Stimulated activated CD4-positive, alpha-beta T cell treated with anti-CD3 and anti-CD28 coated beads, Interleukin-12 subunit alpha, Interleukin-12 subunit beta, amount 100 ng/mL, for 24 hours (primary cell): Measurements from ENCODE around the gene SAMD11.

Experiments used
- DNase-seq, 2 experiments: peaks; one replicate each; pipeline ENCODE4 v3.0.0-alpha.2; 2020; ENCODE audit warnings: low read depth in 2 of 2

Gene SAMD11

DNA sequence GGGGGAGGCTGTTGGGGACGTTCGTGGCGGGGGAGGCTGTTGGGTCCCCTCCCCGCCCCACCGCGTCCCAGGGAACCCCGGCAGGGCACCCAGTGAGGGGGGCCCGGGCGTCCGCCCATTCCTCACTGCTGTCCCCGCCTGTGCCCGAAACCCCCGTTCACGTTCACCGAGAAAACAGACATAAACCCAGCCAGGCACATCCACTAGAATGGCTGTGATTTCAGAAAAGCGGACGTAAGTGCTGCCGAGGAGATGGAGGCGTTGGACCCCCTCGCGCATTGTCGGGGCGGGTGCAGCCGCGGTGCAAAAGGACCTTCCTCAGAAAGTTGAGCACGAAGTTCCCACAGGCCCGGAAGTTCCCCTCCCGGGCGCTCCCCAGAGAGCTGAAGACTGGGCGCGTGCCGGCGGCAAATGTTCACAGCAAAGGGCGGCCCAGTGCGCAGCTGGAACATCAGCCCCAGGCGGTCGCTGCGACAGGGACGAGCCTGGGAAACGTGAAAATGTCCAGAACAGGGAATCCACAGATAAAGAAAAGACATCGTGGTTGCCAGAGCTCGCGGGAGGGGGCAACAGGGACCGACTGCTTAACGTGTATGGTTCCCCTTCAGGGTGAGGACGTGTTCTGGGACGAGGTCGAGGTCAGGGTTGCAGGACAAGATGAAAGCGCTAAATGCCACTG, 18.5 kb upstream of the SAMD11 start:
- no peak for DNase-seq

DNA sequence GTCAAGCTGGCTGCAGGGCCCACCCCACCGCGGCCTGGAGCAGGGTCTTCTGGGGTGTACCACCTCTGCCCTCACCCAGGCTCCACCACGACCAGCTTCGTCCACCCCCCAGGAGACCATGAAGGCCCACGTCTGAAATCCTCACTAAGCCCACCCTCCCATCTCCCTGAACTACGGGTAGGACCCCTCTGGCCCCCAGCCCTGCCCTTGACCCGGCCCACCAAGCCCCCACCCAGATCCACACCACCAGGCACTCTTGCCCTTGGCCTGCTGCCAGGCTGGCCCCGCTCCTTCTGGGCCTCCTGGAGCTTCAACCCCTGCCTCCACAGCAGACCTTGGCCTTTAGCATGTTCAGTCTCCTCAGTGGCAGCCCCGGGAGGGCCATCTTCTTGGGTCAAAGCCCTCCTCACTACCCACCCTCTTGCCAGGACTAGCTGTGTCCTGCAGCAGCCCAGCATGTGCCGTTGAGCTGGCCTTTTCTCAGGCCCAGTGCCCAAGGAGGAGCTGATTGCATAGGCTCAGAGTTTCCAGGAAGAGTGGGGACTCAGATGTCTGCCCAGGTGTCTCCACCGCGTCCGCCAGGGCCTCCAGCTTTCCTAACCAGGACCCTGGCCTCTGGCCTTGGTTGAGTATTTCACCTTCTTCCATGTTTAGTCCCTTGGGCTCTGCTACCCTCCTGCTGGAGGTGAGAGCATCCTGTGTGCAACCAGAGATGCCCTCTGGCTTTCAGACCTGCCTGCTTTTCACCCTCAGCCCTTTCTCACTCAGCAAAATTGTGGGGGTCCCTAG, 17.7 kb upstream of the SAMD11 start:
- no peak for DNase-seq

DNA sequence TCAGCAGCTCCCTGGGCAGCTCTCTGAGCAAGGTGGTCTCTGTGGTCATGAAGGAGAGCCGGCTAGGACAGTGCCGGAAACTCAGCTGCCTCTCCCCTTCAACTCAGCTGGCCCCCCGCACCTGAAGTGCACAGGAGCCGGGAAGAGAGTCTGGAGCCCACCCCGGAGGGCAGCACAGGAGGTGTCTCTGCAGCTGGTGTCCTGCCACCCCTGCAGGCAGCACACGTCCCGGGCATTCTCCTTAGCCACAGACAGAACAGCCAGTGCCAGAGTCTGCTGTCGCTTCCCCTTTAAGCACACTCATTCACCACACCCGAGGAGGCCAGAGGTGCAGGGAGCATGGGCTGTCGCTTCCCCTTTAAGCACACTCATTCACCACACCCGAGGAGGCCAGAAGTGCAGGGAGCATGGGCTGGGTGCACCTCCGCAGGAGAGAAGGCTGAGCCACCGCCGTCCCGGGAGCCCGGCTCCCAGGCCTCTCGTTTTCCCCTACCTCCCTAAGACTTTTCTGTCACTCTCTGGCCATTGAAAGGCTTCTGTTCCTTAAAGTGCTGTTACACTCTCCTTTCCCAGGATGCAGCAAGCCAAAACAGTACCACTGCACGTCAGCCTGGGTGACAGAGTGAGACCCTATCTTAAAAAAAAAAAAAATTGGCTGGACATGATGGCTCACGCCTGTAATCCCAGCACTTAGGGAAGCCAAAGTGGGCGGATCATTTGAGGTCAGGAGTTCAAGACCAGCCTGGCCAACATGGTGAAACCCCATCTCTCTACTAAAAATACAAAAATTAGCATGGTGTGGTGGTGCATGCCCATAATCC, 16.9 kb upstream of the SAMD11 start:
- DNase-seq, result no peak

DNA sequence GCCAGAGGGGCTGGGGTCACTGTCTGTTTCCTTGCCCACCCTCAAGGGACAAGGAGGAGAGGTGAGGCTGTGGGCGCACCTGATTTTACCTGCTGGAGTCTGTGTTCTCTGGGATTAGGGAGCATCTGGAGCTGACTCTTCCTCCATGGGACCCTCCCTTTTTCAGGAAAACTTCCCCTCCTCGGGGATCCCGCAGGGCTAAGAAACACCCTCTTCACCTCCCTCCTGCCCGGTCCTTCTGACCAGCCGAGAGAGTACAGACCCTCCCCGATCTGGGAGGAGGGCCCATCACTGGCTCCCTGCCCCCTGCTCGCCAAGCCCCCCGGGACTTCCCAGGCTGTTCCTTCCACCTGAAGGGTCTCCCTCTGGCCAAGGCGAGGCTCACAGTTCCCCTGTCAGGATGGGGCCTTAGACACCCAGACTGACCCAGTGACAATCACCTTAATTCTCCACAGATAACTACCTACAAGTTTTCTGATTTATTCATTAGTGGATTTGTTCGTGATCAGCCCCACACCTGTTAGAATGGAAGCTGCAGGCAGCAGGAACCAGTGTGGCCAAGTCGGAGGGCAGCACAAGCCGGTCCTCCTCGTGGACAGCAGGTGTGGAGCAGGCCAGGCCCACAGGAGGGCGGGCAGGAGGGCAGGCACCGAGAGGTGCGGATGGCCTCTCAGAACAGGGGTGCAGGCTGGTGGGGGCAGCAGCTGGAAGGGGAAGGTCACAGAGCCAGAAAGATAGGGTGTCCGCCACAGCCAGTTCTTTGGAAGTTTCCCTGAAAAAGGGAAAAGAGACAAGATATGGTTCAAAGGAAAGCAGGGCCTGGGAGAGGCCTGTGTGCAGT, 15.9 kb upstream of the SAMD11 start:
- DNase-seq, result no peak

DNA sequence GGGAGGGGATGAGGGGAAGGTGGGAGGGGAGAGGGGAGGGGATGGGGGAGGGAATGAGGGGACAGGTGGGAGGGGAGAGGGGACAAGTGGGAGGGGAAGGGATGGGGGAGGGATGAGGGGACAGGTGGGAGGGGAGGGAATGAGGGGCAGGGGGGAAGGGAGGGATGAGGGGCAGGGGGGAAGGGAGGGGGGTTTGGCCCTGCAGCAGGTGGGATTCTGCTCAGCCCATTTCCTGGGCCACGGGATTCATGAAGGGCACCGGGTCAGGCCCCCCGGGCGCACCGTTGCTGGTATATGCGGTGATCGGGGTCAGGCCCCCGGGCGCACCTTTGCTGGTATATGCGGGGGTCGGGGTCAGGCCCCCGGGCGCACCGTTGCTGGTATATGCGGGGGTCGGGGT, 15.1 kb upstream of the SAMD11 start:
- no peak for DNase-seq

DNA sequence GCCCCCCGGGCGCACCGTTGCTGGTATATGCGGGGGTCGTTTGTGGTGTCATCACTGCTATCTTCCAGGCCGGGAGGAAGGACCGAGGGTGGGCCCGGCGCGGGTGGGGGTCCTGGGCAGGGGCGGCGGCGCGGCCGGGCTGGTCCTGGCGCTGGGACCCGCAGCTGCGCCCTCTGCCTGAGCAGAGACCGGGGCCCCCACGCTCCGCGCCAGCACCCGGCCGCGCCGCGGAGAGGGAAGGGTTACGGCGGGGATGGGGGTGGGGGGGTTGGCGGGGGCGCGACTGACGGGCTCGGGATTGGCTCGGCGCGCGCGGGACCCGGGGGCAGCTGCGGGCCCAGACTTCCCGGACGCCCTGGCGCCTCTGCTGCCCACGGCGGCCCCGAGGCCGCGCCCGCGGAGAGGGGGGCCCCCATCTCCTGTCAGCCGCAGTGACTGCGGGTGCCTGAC, 13.8 kb upstream of the SAMD11 start:
- DNase-seq, result no peak

DNA sequence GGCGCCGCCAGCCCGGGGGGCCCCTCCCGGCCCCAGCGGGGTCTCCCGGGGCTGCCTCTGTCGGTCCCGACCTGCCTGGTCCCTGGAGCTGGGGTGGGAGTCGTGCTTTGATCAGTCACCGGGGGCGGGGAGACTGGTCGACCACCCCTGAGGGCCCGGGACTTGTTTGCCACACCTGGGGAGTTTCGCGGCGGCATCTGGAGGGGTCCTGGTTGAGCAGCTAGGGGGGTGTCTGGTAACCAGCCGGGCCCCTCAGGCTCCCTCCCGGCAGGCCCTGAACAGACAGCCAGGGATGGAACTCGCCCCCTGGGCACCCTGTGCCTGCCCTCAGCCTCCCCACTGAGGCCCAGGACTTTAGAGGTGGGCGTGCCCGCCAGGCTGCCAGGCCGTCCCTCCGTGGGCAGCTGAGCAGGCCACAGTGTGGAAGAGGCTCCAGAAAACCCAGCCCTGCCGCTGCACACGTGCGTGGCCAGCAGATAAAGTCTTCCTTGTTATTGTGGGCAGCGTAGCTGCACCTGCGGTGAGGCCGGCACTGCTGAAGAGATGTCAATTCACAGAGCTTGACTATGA, 13.3 kb upstream of the SAMD11 start:
- no peak for DNase-seq

DNA sequence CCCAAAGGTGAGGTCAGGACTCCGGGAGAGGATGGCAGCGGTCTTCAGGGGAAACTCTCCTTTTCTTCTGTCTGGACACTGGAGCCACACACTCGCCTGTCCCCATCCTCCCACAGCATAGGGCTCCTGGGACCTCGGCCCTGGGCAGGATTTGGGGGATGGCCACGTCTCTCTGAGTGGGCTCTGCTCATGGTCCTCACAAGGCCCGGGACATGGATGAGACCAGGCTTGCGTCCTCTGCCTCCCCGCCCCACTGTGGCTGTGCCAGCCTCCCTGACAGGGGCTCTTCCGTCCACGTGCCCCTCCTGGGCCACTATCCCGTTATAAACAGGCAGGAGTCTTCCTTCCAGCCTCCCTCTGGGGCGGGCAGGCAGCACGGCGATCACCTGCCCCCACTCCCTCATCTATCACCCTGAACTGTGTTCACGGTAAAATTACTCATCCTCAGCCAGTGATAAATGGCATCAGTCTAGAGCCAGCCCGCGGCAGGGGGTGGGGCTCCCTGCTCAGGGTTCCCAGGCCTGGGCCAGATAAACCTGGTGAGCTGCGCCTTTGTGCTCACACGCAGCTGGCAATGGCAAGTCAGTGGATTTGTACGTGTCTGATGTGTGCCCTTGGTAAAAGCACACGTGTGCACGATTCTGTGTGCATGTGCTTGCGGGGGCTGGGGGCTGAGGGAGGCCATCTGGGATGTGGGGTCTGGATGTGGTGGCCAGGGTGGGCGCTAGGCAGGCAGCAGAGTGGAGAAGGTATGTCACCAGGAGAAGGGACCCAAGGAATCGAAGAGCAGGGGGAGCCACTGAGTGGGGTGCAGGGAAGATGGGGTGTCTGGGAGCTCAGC, 12.6 kb upstream of the SAMD11 start:
- no peak for DNase-seq

DNA sequence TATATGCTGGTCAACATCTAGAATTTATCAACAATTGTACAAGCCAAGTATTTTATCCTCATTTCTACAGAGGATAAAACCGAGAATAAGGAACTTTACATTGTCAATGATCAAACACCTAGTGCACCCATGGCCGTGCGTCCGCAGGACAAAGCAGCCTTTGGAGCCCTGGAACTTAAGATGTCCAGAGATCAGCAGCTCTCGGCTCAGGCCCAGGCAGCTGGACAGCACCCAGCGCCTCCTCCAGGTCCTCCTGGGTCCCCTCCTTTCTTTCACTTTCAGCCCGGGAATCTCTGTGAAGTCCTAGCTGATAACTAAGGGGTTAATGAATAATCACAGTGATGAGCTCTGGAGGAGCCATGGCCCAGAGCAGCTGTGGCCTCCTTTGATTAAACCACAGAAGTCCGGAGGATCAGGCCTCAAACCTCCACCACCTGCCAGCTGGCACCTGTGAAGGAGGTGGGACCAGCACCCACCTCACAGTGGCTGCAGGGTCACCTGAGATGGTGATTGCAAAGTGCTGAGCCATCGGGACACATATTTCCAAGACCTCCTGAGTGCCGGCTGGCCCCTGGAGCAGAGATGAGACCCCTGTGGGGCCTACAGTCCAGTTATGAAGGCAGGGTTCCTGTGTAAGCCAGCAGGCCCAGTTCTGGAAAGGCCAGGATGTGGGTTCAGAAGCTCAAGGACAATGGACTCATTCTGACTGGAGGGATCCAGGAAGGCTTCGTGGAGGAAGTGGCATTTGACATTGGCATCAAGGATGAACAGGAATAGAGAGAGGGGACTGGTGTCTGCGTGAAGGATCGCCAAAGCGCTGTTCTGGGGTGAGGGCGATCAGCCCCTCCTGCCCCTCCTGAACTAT, 11.6 kb upstream of the SAMD11 start:
- no peak for DNase-seq

DNA sequence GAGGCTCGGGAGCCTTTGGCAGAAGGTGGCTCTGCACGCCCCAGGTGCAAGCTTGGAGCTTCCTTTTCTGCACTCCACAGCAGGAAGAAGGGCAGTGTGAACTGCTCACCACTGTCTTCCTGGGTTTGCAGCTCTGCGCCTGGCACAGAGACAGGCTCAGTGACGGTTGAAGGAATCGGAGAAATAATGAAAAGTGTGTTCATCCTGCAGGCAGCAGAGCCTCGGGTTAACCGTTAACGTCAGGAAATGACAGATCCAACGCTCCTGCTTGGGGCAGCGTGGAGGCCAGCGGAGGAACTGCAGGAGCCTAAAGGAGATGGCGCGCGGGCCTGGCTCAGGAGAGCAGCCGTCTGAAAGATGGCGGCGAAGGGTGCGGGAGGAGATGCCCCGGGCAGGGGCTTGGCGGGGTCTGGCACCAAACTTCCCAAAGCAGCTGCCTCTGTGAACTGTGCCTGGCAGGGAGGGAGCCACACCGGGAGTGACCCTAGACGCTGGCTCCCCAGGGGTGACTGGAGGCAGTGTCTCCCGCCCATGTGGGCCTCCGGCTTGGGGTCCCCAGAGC, 10.9 kb upstream of the SAMD11 start:
- no peak for DNase-seq

DNA sequence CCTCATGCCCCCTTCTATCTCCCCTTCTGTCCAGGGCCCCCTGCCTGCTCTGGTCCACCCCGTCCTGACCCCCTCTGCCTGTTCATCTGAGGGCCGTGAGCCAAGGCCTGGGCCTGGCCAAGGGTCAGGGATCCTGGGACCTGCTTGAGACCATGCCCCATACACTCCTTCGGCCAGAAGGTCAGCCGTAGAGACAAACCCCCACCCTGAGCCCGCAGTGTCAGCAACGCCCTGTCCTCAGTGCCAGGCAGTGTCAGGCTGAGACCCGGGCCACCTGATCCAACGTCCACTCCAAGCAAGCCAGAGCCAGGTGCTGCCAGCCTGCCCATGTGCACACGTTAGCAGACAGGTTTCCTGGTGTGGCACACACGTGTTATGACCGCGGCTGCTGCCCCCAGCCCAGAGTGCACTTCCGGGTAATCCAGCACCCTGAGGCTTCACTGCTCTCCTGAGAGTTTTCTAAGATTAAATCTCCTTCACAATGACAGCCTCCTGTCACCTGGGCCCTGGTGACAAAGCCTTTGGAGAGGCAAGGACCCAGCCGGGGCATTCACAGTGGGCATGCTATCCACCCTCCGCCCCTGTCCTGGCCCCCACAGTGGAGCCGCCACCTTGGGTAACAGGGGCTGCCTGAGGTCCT, 10.1 kb upstream of the SAMD11 start:
- DNase-seq, result no peak

DNA sequence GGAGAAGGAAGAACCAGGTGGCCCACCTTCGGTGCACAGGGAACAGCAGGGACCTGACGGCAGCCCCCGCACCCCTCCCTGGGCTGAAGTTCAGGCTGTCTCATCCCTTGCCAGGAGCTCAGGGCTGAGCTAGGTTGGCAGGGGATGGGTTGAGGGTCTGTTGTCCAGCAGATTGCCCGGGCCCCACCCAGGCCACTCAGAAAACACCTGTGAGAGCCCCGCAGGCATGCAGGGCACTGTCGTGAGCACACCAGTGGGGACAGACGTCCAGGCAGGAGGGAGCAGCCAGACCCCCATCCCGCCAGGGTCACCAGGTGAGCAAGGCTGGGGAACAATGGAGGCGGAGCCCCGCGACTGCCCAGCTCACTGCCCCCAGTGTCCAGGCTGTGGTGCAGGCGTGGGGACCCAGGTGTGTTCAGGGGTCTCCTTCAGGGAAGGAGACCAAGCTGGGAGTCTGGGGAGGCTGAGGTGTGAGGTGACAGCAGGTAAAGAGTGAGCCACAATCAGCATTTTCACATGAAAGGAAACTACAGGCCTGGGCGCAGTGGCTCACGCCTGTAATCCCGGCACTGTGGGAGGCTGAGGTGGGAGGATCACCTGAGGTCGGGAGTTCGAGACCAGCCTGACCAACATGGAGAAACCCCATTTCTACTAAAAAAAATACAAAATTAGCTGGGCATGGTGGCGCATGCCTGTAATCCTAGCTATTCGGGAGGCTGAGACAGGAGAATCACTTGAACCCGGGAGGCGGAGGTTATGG, 9.4 kb upstream of the SAMD11 start:
- no peak for DNase-seq

DNA sequence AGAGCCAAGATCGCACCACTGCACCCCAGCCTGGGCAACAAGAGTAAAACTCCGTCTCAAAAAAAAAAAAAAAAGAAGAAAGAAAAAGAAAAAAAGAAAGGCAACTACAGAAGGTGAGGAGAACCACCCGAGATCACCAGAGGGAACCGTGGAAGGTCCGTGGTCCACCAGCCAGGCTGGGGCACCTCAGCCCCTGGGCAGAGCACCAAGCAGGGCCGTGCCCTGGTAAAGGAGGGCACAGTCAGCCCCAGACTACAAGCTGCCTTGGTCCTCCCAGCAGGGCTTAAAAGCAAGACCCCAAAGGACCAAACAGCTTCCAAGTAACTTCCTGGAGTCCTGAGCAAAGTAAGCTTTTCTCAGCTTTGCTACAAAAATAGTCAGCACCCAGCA, 8.8 kb upstream of the SAMD11 start:
- DNase-seq, result no peak

DNA sequence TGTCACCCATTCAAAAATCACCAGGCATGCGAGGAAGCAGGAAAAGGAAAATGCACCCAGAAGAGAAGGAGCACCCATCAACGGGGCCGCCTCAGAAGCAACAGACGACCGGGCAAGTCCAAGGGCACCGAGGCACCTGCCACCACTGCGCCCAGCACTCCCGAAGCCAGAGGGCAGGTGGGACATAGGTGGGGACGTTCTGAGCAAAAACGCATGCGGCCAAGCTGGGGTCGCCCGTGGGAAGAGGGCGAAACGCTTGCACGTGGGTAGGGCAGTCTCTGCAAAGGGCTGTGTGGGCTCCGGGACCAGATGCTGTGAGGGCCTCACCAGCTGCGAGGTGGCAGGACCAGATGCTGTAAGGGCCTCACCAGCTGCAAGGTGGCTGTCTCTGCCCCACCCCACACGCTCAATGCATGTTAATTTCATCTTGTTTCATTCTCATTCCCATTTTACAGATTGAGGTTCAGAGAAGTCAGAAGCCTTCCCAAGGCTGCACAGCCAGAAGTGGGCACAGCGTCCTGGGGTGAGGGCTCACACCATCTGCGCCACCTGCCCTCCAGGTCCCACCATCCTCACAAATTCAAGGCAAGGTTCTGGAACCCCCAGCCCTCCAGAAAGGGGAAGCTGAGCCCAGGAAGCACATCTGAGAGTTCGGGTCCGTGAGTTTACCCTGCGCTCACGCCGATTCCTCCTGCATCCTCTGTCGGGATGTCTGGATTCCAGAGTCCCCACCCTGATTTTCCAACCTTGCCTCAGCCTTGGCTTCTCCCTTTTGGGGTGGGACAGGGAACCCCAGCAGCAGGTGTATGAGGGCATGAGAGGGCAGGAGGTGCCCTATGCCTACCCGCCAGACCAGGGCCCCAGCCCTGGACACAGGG, 8.2 kb upstream of the SAMD11 start:
- no peak for DNase-seq

DNA sequence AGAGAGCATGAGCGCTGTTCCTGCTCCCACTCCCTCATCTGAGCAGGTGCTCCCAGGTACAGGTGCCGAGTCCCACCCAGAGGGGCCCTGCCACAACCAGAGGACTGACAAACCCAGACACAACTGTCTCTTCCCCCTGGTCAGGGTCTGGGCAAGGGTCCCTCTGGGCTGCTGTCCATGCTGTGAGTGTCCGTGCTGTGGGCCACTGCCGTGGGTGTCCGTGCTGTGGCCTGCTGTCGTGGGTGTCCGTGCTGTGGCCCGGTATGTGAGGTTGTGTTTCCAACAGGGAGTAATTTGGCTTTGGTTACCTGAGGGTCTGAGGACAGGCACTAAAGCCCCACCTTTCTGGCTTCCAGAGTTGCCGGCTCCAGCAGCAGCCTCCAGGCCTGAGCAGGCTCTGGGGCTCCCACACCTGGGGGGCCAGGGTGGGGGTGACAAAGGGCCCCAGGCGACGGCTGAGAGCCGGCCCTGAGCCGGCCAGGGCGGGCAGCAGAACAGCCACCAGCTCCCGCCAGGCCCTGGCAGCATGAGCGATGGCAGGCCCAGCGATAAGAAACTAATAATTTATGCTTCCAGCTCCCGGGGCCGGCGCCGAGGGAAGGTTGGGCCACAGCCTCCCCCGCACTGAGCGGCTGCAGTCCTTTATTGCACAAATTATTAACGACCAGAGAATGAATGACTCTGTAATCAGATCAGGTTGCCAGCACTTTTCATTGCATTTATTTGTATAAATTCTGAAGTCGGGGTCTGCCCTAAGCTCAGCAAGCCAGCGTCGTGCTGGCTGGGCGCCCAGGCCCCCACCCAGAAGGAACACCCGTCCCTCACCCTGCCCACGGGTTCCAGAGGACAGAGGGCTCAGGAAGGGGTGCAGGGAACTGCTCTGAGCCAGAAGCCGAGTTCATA, 7.3 kb upstream of the SAMD11 start:
- no peak for DNase-seq

DNA sequence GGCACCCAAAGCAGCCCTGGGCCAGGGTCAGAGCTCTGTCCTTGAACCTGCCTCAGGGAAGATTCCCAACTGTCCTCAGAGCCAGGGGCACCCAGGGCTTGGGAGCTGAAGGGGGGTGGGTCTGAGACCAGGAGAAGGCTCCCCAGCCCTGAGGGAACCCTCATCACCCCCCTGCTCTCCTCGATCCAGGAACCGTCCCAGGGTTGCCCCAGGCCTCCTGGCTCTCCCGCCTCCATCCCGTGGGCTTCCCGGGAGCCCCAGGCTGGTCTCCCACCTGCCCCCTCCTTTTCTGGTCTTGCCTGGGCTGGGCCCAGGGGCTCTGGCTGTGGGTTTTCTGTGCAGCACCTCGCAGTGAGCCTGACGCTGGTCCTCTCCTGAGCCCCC, 6.7 kb upstream of the SAMD11 start:
- no peak for DNase-seq
